GM12873 (cell line): ENCODE measurements around the gene EPC1.
A peak's percentile ranks its signal among the peaks of the same experiment; 100 is the strongest.

Source experiments
- TF ChIP-seq, protein P1 (sequence below): IDR thresholded peaks from 2 replicates; pipeline ENCODE4 v1.5.1; 2012; ENCODE audit warnings: low read depth, mild to moderate bottlenecking, moderate library complexity, low read length, control low read depth; ENCODE audit not compliant: insufficient read depth; ENCODE audit errors: missing control alignments

Gene EPC1

DNA sequence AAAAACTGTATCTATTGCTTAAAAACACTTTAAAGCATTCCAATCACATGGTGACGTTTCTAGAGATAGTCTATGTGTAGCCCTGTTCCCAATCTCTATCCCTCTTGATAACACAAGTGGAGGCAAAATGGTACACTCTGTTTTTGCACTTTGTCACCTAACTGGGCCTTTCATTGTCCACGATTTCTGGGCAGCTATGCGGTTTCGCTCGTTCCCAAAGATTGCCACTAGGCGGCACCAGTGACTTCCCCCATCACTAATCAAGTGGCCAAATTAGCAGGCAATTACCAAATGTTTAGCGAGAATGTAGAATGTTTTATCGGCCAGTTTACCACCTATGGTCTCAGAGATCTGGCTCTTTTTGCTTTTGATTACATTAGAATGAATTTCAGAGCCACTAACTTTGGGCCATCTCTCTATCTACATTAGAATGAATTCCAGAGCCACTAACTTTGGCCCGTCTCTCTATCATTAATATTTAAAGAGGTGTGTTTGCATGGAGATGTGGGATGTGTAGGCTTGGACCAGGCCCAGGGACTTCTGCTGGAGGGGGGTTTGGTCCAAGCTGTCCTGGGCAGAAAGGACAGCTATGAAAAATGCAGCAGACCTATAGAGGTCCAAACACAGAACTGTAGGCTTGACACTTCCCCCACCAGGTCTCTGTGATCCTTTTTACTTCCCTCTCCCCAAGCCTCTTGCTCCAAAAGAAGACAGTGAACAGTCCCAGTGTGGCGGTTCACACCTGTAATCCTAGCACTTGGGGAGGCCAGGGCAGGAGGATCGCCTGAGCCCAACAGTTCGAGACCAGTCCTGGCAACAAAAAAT lies 90.1 kb downstream of the EPC1 start:
- TF ChIP-seq, protein P1, sequence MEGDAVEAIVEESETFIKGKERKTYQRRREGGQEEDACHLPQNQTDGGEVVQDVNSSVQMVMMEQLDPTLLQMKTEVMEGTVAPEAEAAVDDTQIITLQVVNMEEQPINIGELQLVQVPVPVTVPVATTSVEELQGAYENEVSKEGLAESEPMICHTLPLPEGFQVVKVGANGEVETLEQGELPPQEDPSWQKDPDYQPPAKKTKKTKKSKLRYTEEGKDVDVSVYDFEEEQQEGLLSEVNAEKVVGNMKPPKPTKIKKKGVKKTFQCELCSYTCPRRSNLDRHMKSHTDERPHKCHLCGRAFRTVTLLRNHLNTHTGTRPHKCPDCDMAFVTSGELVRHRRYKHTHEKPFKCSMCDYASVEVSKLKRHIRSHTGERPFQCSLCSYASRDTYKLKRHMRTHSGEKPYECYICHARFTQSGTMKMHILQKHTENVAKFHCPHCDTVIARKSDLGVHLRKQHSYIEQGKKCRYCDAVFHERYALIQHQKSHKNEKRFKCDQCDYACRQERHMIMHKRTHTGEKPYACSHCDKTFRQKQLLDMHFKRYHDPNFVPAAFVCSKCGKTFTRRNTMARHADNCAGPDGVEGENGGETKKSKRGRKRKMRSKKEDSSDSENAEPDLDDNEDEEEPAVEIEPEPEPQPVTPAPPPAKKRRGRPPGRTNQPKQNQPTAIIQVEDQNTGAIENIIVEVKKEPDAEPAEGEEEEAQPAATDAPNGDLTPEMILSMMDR = peak; percentile 93

DNA sequence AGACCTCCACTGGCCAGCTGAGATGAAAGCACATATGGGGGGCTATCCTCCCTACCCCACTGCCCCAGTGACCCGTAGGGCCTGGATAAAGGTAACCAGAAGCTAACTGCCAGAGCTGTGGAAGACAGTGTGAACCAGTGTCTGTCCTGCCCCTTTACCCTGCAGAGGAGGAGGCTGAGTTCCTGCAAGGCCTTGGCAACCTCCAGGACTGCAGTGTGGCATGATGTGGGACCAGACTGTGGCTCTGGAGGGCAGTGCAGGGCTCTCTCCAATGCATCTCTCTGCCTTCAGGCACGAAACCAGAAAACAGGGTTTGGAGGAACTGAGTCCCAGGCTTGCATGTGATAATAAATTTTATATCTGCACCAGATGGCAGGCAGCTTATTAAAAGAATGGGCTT lies 93.1 kb downstream of the EPC1 start:
- TF ChIP-seq, protein P1 = peak; percentile 7

DNA sequence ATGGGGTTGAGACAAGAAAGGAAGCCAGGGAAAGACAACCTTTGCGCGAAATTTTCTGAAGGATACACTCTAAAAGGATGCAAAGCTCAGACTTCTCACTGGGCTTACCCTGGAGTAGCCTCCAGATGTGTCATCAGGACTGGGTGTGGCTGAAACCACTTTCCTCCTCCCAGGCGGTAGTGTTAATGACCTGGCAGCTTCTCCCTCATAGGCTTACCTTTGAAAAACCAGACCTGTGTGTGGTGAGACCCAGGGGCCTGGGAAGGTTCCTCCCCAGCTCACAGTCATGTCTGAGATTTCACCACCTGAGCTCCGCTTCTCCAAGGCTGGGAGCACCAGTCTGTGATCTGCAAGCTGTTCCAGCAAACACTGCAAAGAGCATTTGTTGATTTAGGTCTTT lies 93.7 kb downstream of the EPC1 start:
- TF ChIP-seq, protein P1 = no peak

DNA sequence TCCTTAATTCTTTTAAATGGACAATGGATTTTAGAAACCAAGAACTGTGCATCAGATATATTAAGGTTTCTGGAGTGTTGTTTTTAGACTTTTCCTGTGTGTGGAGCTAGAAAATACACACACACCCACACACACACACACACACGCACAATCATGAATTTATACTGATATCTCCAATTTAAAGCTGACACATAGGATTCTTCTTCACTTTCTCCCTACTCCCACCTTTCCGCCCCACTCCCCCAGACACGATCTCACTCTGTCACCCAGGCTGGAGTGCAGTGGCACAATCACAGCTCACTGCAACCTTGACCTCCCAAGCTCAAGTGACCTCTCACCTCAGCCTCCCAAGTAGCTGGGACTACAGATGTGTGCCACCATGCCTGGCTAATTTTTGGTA lies 100.3 kb downstream of the EPC1 start:
- TF ChIP-seq, protein P1 = no peak

DNA sequence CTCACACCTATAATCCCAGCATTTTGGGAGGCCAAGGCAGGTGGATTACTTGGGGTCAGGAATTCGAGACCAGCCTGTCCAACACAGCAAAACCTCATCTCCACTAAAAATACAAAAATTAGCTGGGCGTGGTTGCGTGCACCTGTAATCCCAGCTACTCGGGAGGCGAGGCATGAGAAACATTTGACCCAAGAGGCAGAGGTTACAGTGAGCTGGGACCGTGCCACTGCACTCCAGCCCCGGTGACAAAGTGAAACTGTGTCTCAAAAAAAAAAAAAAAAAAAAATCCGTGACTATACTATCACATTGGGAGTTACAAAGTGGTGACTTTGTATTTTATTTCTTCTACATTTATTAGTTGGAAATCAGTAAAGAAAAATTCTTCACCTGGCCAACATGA lies 101.2 kb downstream of the EPC1 start:
- TF ChIP-seq, protein P1 = no peak

DNA sequence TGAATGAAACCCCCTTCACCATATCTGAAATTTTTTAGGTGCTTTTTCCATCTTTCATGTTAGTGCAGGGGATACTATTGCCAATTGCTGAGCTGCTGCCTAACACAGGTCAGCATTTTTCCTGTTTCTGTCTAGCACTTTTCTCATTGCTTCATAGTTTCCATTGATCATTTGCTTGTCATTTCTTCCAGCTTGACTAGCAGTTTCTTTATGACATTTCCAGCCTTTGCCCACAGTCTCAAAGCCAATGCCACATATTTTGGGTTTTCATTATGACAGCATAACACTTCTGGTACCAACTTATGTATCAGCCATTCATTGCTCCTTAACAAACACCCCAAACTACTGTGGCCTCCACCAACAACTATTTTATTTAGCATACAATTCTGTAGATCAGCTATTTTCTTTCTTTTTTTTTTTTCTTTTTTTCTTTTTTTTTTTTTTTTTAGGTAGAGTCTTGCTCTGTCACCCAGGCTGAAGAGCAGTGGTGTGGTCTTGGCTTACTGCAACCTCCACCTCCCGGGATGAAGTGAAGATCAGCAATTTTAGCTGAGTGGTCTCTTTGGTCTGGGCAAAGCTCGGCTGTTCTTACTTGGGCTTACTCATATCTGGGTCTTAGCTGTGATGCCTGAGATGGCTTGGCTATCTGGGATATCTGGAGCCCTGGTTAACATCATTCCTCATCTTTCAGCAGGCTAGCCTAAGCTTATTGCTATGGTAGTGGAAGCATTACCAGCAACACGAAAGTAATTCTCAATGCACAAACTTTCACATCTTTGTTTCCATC lies 102.3 kb downstream of the EPC1 start:
- TF ChIP-seq, protein P1 = no peak

DNA sequence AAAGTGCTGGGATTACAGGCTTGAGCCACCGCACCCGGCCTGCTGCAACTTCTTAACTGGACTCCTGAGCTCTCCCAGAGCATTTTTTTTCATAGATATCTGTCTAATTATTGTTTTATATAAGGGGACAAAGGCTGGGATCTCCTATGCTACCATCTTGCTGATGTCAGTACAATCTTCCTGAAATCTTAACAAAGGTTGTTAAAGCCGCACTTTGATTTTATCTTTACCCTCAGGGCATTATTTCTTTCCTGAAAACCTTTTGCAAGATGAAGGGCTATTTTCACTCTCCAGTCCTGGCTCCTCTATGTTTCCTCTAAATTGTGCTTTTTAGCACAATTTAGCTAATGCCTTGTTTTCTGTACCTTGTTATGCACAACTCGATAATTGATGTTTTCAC lies 102.9 kb downstream of the EPC1 start:
- TF ChIP-seq, protein P1 = no peak
